ENCODE results near the gene SIK1. TPM values are rescaled to one million over a fixed set of nuclear protein-coding genes. Genes with fewer than 3 reads are reported as not detected.
"Not testable (repeated sequence)": the region's sequence is repeated elsewhere in the genome, so short reads cannot be mapped to it uniquely, and the experiment has no call there.

SIK1 gene
- total and polyA plus RNA-seq, 2 experiments from 2014 or later, result 0.31 to 1.1 TPM

GRCh38 chr21:43379626-43380122, 47.3 kb downstream of the SIK1 start:
- H3K4me2 ChIP-seq; H4K20me1 ChIP-seq (replicated peaks; ENCODE audit: insufficient read depth); H3K9me3 Mint-ChIP-seq; H3K27me3 ChIP-seq (ENCODE audit: insufficient read depth); H3K27ac ChIP-seq (ENCODE audit: low read depth); H3K27me3 Mint-ChIP-seq (ENCODE audit: insufficient read depth, low read depth, poor library complexity); H3K4me3 Mint-ChIP-seq; H3K27ac Mint-ChIP-seq; H3K4me1 Mint-ChIP-seq; H3K79me2 ChIP-seq (replicated peaks; ENCODE audit: insufficient read depth); H3K4me3 ChIP-seq; H3F3A ChIP-seq (replicated peaks; ENCODE audit: low read depth); H3K9me2 ChIP-seq (ENCODE audit: insufficient read depth); H3K4me1 ChIP-seq (ENCODE audit: insufficient read depth); ATAC-seq; H2AFZ ChIP-seq; DNase-seq (ENCODE audit: low spot score); H3K36me3 ChIP-seq (ENCODE audit: insufficient read depth); H3K36me3 Mint-ChIP-seq (ENCODE audit: low read depth): not testable (repeated sequence)

GRCh38 chr21:43376478-43376882, 50.5 kb downstream of the SIK1 start:
- Mint-ChIP-seq H3K36me3 (ENCODE audit: low read depth) (no peaks in the 10 kb centered on the region), H3K9me3 (no peaks in the 10 kb centered on the region), H3K4me3 (no peak overlapping the region), H3K4me1 (peaks cover 2% of the 10 kb centered on the region; the same call in 2 of the 3 replicates), H3K27ac (peak overlapping the region; percentile 59; the same call in 1 of the 2 replicates), H3K27me3 (ENCODE audit: insufficient read depth, low read depth, poor library complexity) (peaks cover 6% of the 10 kb centered on the region)
- H3K4me1 ChIP-seq (ENCODE audit: insufficient read depth), result no peaks in the 10 kb centered on the region
- peak; percentile 73 for ATAC-seq
- H2AFZ ChIP-seq, result no peak overlapping the region
- H3F3A ChIP-seq (replicated peaks; ENCODE audit: low read depth), result no peaks in the 10 kb centered on the region
- no peak for TF ChIP-seq CTCF (conservative IDR thresholded peaks at IDR 0.05; ENCODE audit: low read depth in 2 of 2)
- TF ChIP-seq POLR2AphosphoS5 (IDR thresholded peaks at IDR 0.05; ENCODE audit: low read depth), result no peak
- TF ChIP-seq ZNF114 (CRISPR knock-in tag; IDR thresholded peaks at IDR 0.05), result no peak
- TF ChIP-seq NANOG (IDR thresholded peaks at IDR 0.05; ENCODE audit: borderline replicate concordance), result no peak
- TF ChIP-seq REST (IDR thresholded peaks at IDR 0.05; ENCODE audit: unreplicated experiment), result no peak
- TF ChIP-seq CREB1 (CRISPR knock-in tag; IDR thresholded peaks at IDR 0.05; ENCODE audit: low read depth), result no peak
- no peak for TF ChIP-seq EZH2 (IDR thresholded peaks at IDR 0.05; ENCODE audit: low read depth, unreplicated experiment)
- no peak for TF ChIP-seq JUNB (IDR thresholded peaks at IDR 0.05; ENCODE audit: unreplicated experiment)
- H3K4me3 ChIP-seq, result no peak overlapping the region
- H4K20me1 ChIP-seq (replicated peaks; ENCODE audit: insufficient read depth), result no peaks in the 10 kb centered on the region
- no peak overlapping the region for H3K27ac ChIP-seq (ENCODE audit: low read depth)
- H3K9me2 ChIP-seq (ENCODE audit: insufficient read depth), result no peaks in the 10 kb centered on the region
- H3K4me2 ChIP-seq, result no peak overlapping the region
- no peaks in the 10 kb centered on the region for H3K27me3 ChIP-seq (ENCODE audit: insufficient read depth)
- no peaks in the 10 kb centered on the region for H3K36me3 ChIP-seq (ENCODE audit: insufficient read depth)
- H3K79me2 ChIP-seq (replicated peaks; ENCODE audit: insufficient read depth), result no peaks in the 10 kb centered on the region
- no peak for DNase-seq (ENCODE audit: low spot score)
